Smooth muscle cell (in vitro differentiated cells): Measurements from ENCODE around the gene NCOA3. TPM values are rescaled to one million over a fixed set of nuclear protein-coding genes. Genes with fewer than 3 reads are reported as not detected.
A peak's percentile ranks its signal among the peaks of the same experiment; 100 is the strongest.

Experiments
- DNase-seq: peaks from one replicate; lab custom pipeline; 2025; ENCODE audit not compliant: unreplicated experiment; lab: John Stamatoyannopoulos, UW
- H2AFZ ChIP-seq: fragments of 200-600 bp; sonication (generic); 2 replicates; pipeline ENCODE4 v1.6.0; 2016; ENCODE audit warnings: antibody characterized with exemption, low read depth, mild to moderate bottlenecking
- H3F3A ChIP-seq: fragments of 200-600 bp; sonication (generic); 2 replicates; pipeline ENCODE4 v1.6.0; 2017; ENCODE audit warnings: antibody characterized with exemption, low read depth
- H3K27ac ChIP-seq: fragments of 200-600 bp; sonication (generic); 2 replicates; pipeline ENCODE4 v1.5.1; 2016; ENCODE audit warnings: low read depth, mild to moderate bottlenecking
- H3K27me3 ChIP-seq: fragments of 200-600 bp; sonication (generic); 2 replicates; pipeline ENCODE4 v1.6.1; 2016; ENCODE audit warnings: low read depth, mild to moderate bottlenecking
- H3K36me3 ChIP-seq: fragments of 200-600 bp; sonication (generic); 2 replicates; pipeline ENCODE4 v1.5.1; 2016; ENCODE audit warnings: low read depth
- H3K4me1 ChIP-seq: fragments of 200-600 bp; sonication (generic); 2 replicates; pipeline ENCODE4 v1.5.1; 2016; ENCODE audit warnings: low read depth
- H3K4me2 ChIP-seq: fragments of 200-600 bp; sonication (generic); 2 replicates; pipeline ENCODE4 v1.6.0; 2016; ENCODE audit warnings: mild to moderate bottlenecking
- H3K4me3 ChIP-seq: fragments of 200-600 bp; sonication (generic); 2 replicates; pipeline ENCODE4 v1.5.1; 2016; ENCODE audit warnings: mild to moderate bottlenecking
- H3K79me2 ChIP-seq: fragments of 200-600 bp; sonication (generic); 2 replicates; pipeline ENCODE4 v1.6.0; 2016; ENCODE audit warnings: low read depth, mild to moderate bottlenecking
- H3K9ac ChIP-seq: fragments of 200-600 bp; sonication (generic); 2 replicates; pipeline ENCODE4 v1.6.0; 2016; ENCODE audit warnings: low read depth
- H3K9me3 ChIP-seq: fragments of 200-600 bp; sonication (generic); replicated peaks from 2 replicates; pipeline ENCODE4 v1.5.1; 2016; ENCODE audit warnings: low read depth
- H4K20me1 ChIP-seq: fragments of 200-600 bp; sonication (generic); 2 replicates; pipeline ENCODE4 v1.6.0; 2016; ENCODE audit warnings: low read depth
- CTCF ChIP-seq: fragments of 200-600 bp; sonication (generic); IDR thresholded peaks from 2 replicates; pipeline ENCODE4 v1.5.1; 2017; ENCODE audit warnings: borderline replicate concordance, mild to moderate bottlenecking, antibody characterized with exemption; ENCODE audit not compliant: insufficient read depth, poor library complexity, severe bottlenecking
- WGBS: methylation state at CpG from one replicate; pipeline ENCODE4 v1.1.7; 2016; ENCODE audit warnings: low lambda C conversion rate; 5-methylcytosine and 5-hydroxymethylcytosine counted together
- polyA plus RNA-seq: library from polyadenylated mRNA; unstranded; fragments of >200 nt; fragmentation: Nextera tagmentation; extraction: Ambion mirVana; gene quantifications from 2 replicates; pipeline ENCODE4 v1.2.1, GENCODE V29; 2016
- total RNA-seq: library from RNA; depleted of rRNA; stranded (reverse); fragments of >200 nt; gene quantifications from 2 replicates; pipeline ENCODE4 v1.2.3, GENCODE V29; 2014

Gene NCOA3
- total and polyA plus RNA-seq, 2 experiments from 2014 or later: 6.0 to 28.4 TPM

DNA sequence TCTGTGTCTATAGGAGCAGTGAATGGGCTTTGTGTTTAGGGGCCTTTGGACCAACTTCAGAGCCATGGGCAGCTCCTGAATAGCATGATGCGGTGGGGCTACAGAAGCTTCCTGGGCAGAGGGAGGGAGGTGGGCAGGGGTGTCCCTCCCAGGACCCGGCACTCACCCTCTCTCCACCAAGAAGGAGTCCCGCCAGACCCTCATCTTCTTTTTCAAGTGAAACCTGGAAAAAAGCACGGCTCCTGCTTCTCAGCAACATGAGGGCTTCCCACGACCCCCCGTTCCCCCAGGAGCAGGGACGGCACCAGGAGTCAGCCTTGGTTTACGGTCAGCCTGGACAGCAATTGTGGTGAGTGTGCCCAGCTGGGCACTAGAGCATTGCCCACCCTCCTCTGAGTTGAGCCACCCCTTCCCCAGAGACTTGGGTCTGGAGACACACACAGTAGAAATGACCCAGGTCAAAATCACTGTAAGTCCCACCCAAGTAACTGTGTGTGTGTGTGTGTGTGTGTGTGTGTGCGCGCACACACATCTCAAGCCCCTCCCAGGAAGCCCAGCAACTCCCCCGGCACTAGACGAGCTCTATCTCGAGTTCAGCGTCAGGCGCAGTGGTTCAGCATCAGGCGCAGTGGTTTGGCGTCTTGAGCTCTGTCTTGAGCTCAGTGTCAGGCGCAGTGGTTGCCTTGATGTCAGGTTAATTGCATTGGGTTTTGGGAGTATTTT, 175.4 kb downstream of the NCOA3 start:
- TF ChIP-seq CTCF: no peak
- DNase-seq: no peak
- H3K27ac ChIP-seq: no peak overlapping the region
- H3K9me3 ChIP-seq: no peaks in the 10 kb centered on the region
- H2AFZ ChIP-seq: no peak overlapping the region
- no peak overlapping the region for H3K4me2 ChIP-seq
- 97% methylated on average over 16 of the region's 18 CpGs for WGBS
- H3K4me3 ChIP-seq: no peak overlapping the region
- H3K9ac ChIP-seq: no peak overlapping the region
- no peaks in the 10 kb centered on the region for H3K79me2 ChIP-seq
- H3K36me3 ChIP-seq: no peaks in the 10 kb centered on the region
- no peaks in the 10 kb centered on the region for H3K27me3 ChIP-seq
- H3F3A ChIP-seq: no peaks in the 10 kb centered on the region
- no peaks in the 10 kb centered on the region for H3K4me1 ChIP-seq
- H4K20me1 ChIP-seq: no peaks in the 10 kb centered on the region

DNA sequence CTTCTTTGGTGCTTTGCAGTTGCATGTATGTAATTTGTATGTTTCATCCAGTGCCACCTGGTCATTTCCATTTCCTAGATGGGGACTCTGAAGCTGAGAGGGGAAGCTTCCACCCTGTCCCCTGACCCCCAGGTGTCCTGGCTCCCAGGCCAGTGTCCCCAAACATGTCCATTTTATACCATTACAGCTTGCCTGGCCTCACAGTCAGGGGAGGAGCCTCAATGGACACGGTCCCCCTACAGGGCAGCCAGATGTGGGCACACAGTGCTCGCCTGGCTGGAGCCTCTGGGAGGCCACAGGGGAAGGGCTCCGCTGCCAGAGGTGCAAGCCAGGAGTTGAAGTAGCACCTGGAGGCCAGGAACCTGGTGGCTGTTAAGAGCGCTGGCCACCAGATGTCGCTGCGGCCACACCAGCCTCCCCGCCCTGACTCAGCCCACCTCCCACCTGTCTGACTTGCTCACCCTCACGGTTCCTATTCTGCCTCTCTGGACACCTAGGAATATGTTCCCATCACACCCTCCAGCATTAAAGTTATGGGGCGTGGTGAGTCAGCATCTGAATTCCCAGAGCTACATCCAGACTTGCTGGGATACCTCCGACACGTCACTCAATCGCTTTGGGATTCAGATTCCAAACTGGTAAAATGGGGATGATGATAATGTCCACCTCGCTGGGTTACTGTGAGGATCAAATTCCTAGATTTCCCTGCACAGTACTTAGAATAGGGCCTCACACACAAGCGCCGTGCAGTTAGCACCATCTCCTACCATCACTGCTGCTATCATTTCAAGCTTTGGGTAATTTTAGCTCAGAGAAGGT, 176.2 kb downstream of the NCOA3 start:
- no peaks in the 10 kb centered on the region for H3K79me2 ChIP-seq
- H3K36me3 ChIP-seq: no peaks in the 10 kb centered on the region
- no peak overlapping the region for H3K9ac ChIP-seq
- H3K9me3 ChIP-seq: no peaks in the 10 kb centered on the region
- DNase-seq: no peak
- WGBS: 46% methylated on average over 15 of the region's 15 CpGs
- no peaks in the 10 kb centered on the region for H3F3A ChIP-seq
- H3K27ac ChIP-seq: no peak overlapping the region
- H4K20me1 ChIP-seq: no peaks in the 10 kb centered on the region
- H2AFZ ChIP-seq: no peak overlapping the region
- no peak overlapping the region for H3K4me2 ChIP-seq
- no peak overlapping the region for H3K4me3 ChIP-seq
- no peaks in the 10 kb centered on the region for H3K27me3 ChIP-seq
- H3K4me1 ChIP-seq: no peaks in the 10 kb centered on the region
- TF ChIP-seq CTCF: peak; percentile 83

DNA sequence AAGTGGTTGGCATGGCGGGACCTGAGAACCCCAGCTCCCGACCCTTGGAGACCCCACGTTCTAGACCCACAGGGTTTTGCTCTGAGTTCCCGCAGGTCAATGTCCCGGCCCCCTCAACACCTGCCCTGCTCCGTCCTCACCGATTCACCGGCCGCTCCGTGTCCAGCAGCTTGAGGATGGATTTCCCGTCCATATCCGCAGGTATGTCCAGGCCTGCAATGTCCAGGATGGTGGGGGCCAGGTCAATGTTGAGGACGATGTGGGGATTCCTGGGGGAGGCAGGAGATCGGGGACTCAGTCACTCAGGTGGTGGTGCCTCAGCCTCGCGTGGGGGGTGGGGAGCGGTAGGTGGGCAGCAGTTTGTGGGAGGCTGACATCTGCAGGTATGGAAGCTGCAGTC, 176.8 kb downstream of the NCOA3 start:
- H3K4me3 ChIP-seq: no peak overlapping the region
- no peak for TF ChIP-seq CTCF
- H3K4me2 ChIP-seq: no peak overlapping the region
- no peak overlapping the region for H3K27ac ChIP-seq
- H3K36me3 ChIP-seq: no peaks in the 10 kb centered on the region
- DNase-seq: no peak
- no peaks in the 10 kb centered on the region for H3K27me3 ChIP-seq
- no peaks in the 10 kb centered on the region for H3K4me1 ChIP-seq
- H3K9me3 ChIP-seq: no peaks in the 10 kb centered on the region
- WGBS: 94% methylated on average over 16 of the region's 17 CpGs
- H3F3A ChIP-seq: no peaks in the 10 kb centered on the region
- no peak overlapping the region for H3K9ac ChIP-seq
- no peaks in the 10 kb centered on the region for H4K20me1 ChIP-seq
- H2AFZ ChIP-seq: no peak overlapping the region
- no peaks in the 10 kb centered on the region for H3K79me2 ChIP-seq

- Histone ChIP-seq H3F3A (no peaks in the 10 kb centered on the region), H3K79me2 (no peaks in the 10 kb centered on the region), H4K20me1 (no peaks in the 10 kb centered on the region), H3K27me3 (no peaks in the 10 kb centered on the region), H3K4me1 (no peaks in the 10 kb centered on the region), H2AFZ (no peak overlapping the region), H3K9me3 (no peaks in the 10 kb centered on the region), H3K9ac (no peak overlapping the region), H3K4me3 (no peak overlapping the region), H3K4me2 (no peak overlapping the region), H3K36me3 (no peaks in the 10 kb centered on the region), H3K27ac (no peak overlapping the region)
- DNase-seq: no peak
- no peak for TF ChIP-seq CTCF
- WGBS: 93% methylated on average over 4 of the region's 4 CpGs
Measured at GRCh38 chr20:47679462-47679861, 177.8 kb downstream of the NCOA3 start.
